Common myeloid progenitor, CD34-positive (primary cell): ENCODE measurements around the gene DLEU7.

Experiments used
- CTCF ChIA-PET: fragments of 350-600 bp; sonication (Branson Sonifier 250); formaldehyde crosslinking; loops from one replicate; lab custom pipeline; 2021; ENCODE audit warnings: antibody characterized with exemption; lab: Charles Lee
- POLR2A ChIA-PET: fragments of 350-600 bp; sonication (Branson Sonifier 250); formaldehyde crosslinking; loops from one replicate; lab custom pipeline; 2021; ENCODE audit warnings: antibody characterized with exemption; lab: Charles Lee
- DNase-seq, 3 donors: peaks; one replicate each; pipeline versions ENCODE4 v3.0.0 to v3.0.0-alpha.2; 2013
- H3K27ac ChIP-seq, 2 experiments: 1 replicate in 1 of 2; 2 replicates in 1 of 2; pipeline ENCODE4 v1.7.0; 2013; ENCODE audit warnings: inconsistent platforms in 2 of 2, low read length in 2 of 2, mild to moderate bottlenecking in 2 of 2, low read depth in 1 of 2, moderate library complexity in 1 of 2; ENCODE audit not compliant: severe bottlenecking in 2 of 2, insufficient read depth in 1 of 2, poor library complexity in 1 of 2
- H3K27me3 ChIP-seq, 5 experiments: replicated peaks in 2 of 5; 1 replicate in 3 of 5; 2 replicates in 2 of 5; pipeline versions ENCODE4 v1.6.1 to v1.7.0; 2013; ENCODE audit warnings: low read length in 4 of 5, mild to moderate bottlenecking in 2 of 5, moderate library complexity in 2 of 5, inconsistent platforms in 1 of 5; ENCODE audit not compliant: insufficient read depth in 5 of 5, control insufficient read depth in 4 of 5
- H3K36me3 ChIP-seq, 4 experiments: 1 replicate in 2 of 4; 2 replicates in 2 of 4; pipeline versions ENCODE4 v1.6.1 to v1.7.0; 2013; ENCODE audit warnings: low read length in 3 of 4, control low read depth in 1 of 4, mild to moderate bottlenecking in 1 of 4; ENCODE audit not compliant: control insufficient read depth in 4 of 4, insufficient read depth in 4 of 4
- H3K4me1 ChIP-seq, 4 experiments: 1 replicate in 3 of 4; 2 replicates in 1 of 4; pipeline versions ENCODE4 v1.6.1 to v1.7.1; 2013; ENCODE audit warnings: low read length in 3 of 4, mild to moderate bottlenecking in 3 of 4, control low read depth in 1 of 4, inconsistent platforms in 1 of 4, moderate library complexity in 1 of 4; ENCODE audit not compliant: control insufficient read depth in 4 of 4, insufficient read depth in 4 of 4; ENCODE audit errors: control extremely low read depth in 1 of 4
- H3K4me3 ChIP-seq, 7 experiments: 1 replicate in 4 of 7; 2 replicates in 3 of 7; pipeline versions ENCODE4 v1.5.1 to v1.7.0; 2013; ENCODE audit warnings: mild to moderate bottlenecking in 7 of 7, low read length in 6 of 7, moderate library complexity in 6 of 7, inconsistent platforms in 2 of 7, low read depth in 2 of 7, control low read depth in 1 of 7; ENCODE audit not compliant: insufficient read depth in 4 of 7, control insufficient read depth in 1 of 7; ENCODE audit errors: extremely low read depth in 1 of 7
- H3K9me3 ChIP-seq, 5 experiments: 1 replicate in 4 of 5; 2 replicates in 1 of 5; pipeline versions ENCODE4 v1.6.1 to v1.7.1; 2013; ENCODE audit warnings: low read length in 4 of 5, mild to moderate bottlenecking in 2 of 5, inconsistent platforms in 1 of 5, low read depth in 1 of 5, moderate library complexity in 1 of 5; ENCODE audit not compliant: control insufficient read depth in 4 of 5, insufficient read depth in 2 of 5; ENCODE audit errors: control extremely low read depth in 1 of 5
- WGBS: methylation state at CpG from one replicate; pipeline ENCODE4 v1.1.5; 2013; ENCODE audit not compliant: insufficient coverage; 5-methylcytosine and 5-hydroxymethylcytosine counted together

DLEU7 gene

GRCh38 chr13:50783717-50784290, 59.7 kb downstream of the DLEU7 start:
- H3K4me1 ChIP-seq: peaks cover 14 to 49% (median 24%) of the 10 kb centered on the region in 4 experiments
- ChIA-PET POLR2A (no interaction called here), CTCF (interaction anchor here (0.8 to 3.3 kb wide), 8 partner anchors 9 to 698 kb away, joined by 4 to 18 read pairs (median 5); no protein-coding TSS in a partner anchor)
- H3K9me3 ChIP-seq: no peaks in the 10 kb centered on the region
- peak; percentile 52 to 89 (median 83) for DNase-seq
- H3K4me3 ChIP-seq: no peak overlapping the region
- no peaks in the 10 kb centered on the region for H3K27me3 ChIP-seq
- WGBS: 62% methylated on average over 3 of the region's 6 CpGs
- no peak overlapping the region for H3K27ac ChIP-seq
- no peaks in the 10 kb centered on the region for H3K36me3 ChIP-seq

- ChIA-PET CTCF (interaction anchor here (0.6 to 3.3 kb wide), 14 partner anchors 8 to 806 kb away, joined by 3 to 18 read pairs (median 4); no protein-coding TSS in a partner anchor), POLR2A (no interaction called here)
- WGBS: 25% methylated on average over 2 of the region's 2 CpGs
- H3K36me3 ChIP-seq: no peaks in the 10 kb centered on the region
- peak overlapping the region in 1 of 7 experiments; percentile 17 for H3K4me3 ChIP-seq
- H3K9me3 ChIP-seq: no peaks in the 10 kb centered on the region
- no peak overlapping the region for H3K27ac ChIP-seq
- DNase-seq: peak; percentile 77 to 88 (median 81)
- H3K4me1 ChIP-seq: peaks cover 15 to 51% (median 24%) of the 10 kb centered on the region in 4 experiments
- H3K27me3 ChIP-seq: no peaks in the 10 kb centered on the region
Measured at GRCh38 chr13:50783066-50783465, 60.4 kb downstream of the DLEU7 start.

- CTCF ChIA-PET: no interaction called here
- Histone ChIP-seq H3K4me3 (no peak overlapping the region), H3K27me3 (no peaks in the 10 kb centered on the region), H3K36me3 (no peaks in the 10 kb centered on the region), H3K27ac (no peak overlapping the region), H3K9me3 (peaks cover 0 to 5% (median 2%) of the 10 kb centered on the region in 5 experiments), H3K4me1 (peaks cover 14 to 48% (median 24%) of the 10 kb centered on the region in 4 experiments)
- POLR2A ChIA-PET: no interaction called here
- peak in 1 of 3 donors; percentile 29 for DNase-seq
- 56% methylated on average over 8 of the region's 9 CpGs for WGBS
Measured at GRCh38 chr13:50780201-50781015, 63.1 kb downstream of the DLEU7 start.

DNA sequence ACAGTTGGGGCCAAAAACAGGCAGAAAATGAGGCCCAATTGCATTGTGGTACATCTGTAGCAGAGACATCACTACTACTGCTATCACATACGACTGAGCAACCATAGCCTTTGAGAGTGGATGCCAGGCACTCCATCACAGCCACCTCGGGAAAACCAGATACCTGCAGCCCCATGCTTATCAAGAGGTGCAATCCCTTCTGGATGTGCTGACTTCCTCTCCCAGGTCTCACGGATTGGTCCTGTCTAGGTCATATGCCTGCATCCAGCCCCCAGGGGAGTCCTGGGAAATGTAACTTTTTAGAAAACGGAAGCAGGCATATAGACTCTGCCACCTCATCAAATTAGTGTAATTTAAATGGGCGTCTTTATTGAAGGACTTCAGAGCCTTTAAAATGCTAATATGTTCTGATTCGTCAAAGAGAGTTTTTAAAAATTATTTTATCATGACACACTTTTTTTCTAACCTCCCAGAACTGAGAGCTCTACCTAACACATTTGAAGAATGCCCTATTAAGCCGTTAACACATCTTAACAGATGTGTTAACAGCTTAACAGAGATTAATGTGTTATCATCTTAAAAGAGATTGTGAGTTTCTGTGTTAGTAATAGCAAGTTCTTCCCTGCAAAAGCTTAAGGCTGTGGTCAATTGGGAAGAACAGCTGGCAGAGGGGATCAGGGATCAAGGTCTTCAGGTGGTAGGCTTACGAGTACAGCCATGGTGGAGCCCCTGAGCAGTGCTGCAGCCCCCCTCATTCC, 63.9 kb downstream of the DLEU7 start:
- CTCF ChIA-PET: no interaction called here
- Histone ChIP-seq H3K9me3 (peaks cover 0 to 13% (median 2%) of the 10 kb centered on the region in 5 experiments), H3K4me1 (peaks cover 13 to 47% (median 24%) of the 10 kb centered on the region in 4 experiments), H3K4me3 (no peak overlapping the region), H3K36me3 (no peaks in the 10 kb centered on the region), H3K27me3 (no peaks in the 10 kb centered on the region), H3K27ac (no peak overlapping the region)
- 97% methylated on average over 3 of the region's 8 CpGs for WGBS
- no peak for DNase-seq
- POLR2A ChIA-PET: no interaction called here
